ENCODE measurements around the gene RTEL1. TPM values are rescaled to one million over a fixed set of nuclear protein-coding genes. Genes with fewer than 3 reads are reported as not detected.

Gene RTEL1
- total RNA-seq, 1 experiment from 2014 or later, result 43.0 TPM

DNA sequence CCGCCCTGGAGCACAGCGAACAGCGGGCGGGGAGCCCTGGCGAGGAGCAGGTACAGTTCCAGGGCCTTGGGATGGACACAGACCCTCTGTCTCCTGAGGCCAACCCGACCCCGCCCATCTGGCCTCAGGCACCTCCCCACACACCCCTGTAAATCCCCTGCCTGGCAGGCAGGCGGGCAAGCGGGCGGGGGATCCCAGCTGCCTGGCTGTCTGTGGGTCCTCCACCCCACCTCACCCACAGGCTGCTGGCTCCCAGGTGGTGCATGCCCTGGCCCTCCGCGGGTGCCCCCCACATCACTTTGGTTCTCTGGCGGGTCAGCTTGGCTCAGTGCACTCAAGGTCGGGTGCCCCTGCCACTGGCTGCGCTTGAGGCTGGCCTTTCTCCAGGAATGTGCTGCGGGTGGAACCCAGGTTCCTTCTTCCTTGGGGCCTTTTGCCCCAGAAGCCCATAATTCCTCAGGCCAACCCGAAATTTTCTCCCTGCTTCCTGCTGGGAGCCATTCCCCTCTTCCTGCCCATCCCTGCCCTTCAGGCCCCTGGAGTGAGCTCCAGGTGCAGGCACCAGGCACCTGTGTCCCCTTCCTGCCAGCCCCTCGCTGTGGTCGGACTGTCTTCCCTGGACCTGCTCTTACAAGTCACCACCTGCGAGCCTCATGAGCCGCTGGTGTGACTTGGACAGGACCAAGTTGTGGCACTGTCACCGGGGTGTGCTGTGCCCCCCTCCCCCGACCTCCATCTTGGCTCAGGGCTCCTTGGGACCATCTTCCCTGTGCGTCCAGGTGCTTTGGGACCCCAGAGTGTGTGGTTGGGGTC lies 33.0 kb downstream of the RTEL1 start:
- no peak for ATAC-seq
- BruUV-seq (replicated peaks), result no TSS peak
- Histone ChIP-seq H2AFZ (ENCODE audit: low read length) (no peak overlapping the region), H3K36me3 (ENCODE audit: low read depth, low read length) (no peaks in the 10 kb centered on the region; the same call in 1 of the 2 replicates), H3K9me2 (replicated peaks; ENCODE audit: low read length) (no peaks in the 10 kb centered on the region), H3K9me3 (ENCODE audit: low read length) (no peaks in the 10 kb centered on the region), H4K20me1 (ENCODE audit: low read length) (no peaks in the 10 kb centered on the region), H3K4me2 (ENCODE audit: low read length) (no peak overlapping the region), H3K9ac (ENCODE audit: low read length) (no peak overlapping the region), H3K4me3 (ENCODE audit: low read length) (no peak overlapping the region), H3F3A (ENCODE audit: low read length, unreplicated experiment) (no peaks in the 10 kb centered on the region), H3K27ac (ENCODE audit: low read length) (no peak overlapping the region), H3K4me1 (ENCODE audit: insufficient read depth, low read length) (peaks cover 11% of the 10 kb centered on the region), H3K79me2 (ENCODE audit: low read length) (no peaks in the 10 kb centered on the region), H3K27me3 (ENCODE audit: low read length) (no peaks in the 10 kb centered on the region)
- CTCF ChIA-PET, result no interaction called here
- TF ChIP-seq EZH2phosphoT487 (IDR thresholded peaks at IDR 0.05; ENCODE audit: borderline replicate concordance, low read length), result no peak
- no peak for TF ChIP-seq CTCF (conservative IDR thresholded peaks at IDR 0.05; ENCODE audit: low read depth, low read length)
- no peak for TF ChIP-seq EZH2 (IDR thresholded peaks at IDR 0.05; ENCODE audit: low read length, unreplicated experiment)
- POLR2A ChIA-PET (ENCODE audit: unreplicated experiment), result no interaction called here
- DNase-seq, result no peak
- intact Hi-C loops (cut with micrococcal nuclease), result no loop called here

DNA sequence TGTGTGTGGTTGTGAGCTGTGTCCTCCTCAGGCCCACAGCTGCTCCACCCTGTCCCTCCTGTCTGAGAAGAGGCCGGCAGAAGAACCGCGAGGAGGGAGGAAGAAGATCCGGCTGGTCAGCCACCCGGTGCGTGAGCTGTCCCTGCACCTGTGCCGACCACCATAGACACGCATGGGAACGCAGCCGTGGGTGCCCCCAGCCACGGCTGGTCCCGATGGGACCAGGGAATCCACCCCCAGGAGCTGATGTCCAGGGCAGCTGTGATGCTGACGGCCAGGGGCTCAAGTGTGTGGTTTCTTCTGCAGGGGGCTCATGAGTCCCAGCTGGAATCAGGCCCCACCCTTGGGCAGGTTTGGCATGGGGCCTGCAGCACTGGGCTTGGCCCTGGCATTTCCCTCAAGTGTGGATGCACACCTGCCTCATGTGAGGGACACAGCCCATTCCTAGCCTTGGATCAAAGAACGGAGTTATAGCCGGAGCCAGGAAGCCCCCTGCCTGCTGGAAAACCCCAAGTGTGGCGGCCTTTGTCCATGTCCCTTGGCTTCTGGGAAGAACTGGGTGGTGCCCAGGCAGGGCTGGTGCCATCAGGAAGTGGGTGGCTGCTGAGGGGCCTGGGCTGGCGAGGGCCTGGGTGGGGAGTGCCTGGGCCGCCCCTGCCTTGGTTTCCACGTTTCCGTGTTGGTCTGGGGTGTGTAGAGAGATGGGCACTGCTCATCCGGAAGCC lies 33.8 kb downstream of the RTEL1 start:
- Histone ChIP-seq H4K20me1 (ENCODE audit: low read length) (no peaks in the 10 kb centered on the region), H3K79me2 (ENCODE audit: low read length) (no peaks in the 10 kb centered on the region), H3K27ac (ENCODE audit: low read length) (no peak overlapping the region), H3K27me3 (ENCODE audit: low read length) (no peaks in the 10 kb centered on the region), H3K4me1 (ENCODE audit: insufficient read depth, low read length) (peaks cover 10% of the 10 kb centered on the region), H3K36me3 (ENCODE audit: low read depth, low read length) (no peaks in the 10 kb centered on the region; the same call in 1 of the 2 replicates), H3K4me2 (ENCODE audit: low read length) (no peak overlapping the region), H2AFZ (ENCODE audit: low read length) (no peak overlapping the region), H3K9me3 (ENCODE audit: low read length) (no peaks in the 10 kb centered on the region), H3K4me3 (ENCODE audit: low read length) (no peak overlapping the region), H3K9me2 (replicated peaks; ENCODE audit: low read length) (no peaks in the 10 kb centered on the region), H3K9ac (ENCODE audit: low read length) (no peak overlapping the region), H3F3A (ENCODE audit: low read length, unreplicated experiment) (no peaks in the 10 kb centered on the region)
- intact Hi-C loops (cut with micrococcal nuclease), result no loop called here
- ATAC-seq (no peak), DNase-seq (no peak)
- no TSS peak for BruUV-seq (replicated peaks)
- POLR2A ChIA-PET (ENCODE audit: unreplicated experiment), result no interaction called here
- TF ChIP-seq CTCF (conservative IDR thresholded peaks at IDR 0.05; ENCODE audit: low read depth, low read length) (no peak), EZH2phosphoT487 (IDR thresholded peaks at IDR 0.05; ENCODE audit: borderline replicate concordance, low read length) (no peak), EZH2 (IDR thresholded peaks at IDR 0.05; ENCODE audit: low read length, unreplicated experiment) (no peak)
- CTCF ChIA-PET, result no interaction called here
